MM.1S (cell line): ENCODE measurements around the gene ATP2A2.

Experiments
- DNase-seq: peaks from one replicate; pipeline ENCODE4 v3.0.0-alpha.2; 2015
- H2AFZ ChIP-seq: fragments of 300-600 bp; sonication (generic); 2 replicates; pipeline ENCODE4 v1.6.0; 2016; ENCODE audit warnings: antibody characterized with exemption, low read length
- H3F3A ChIP-seq: fragments of 300-600 bp; sonication (generic); 2 replicates; pipeline ENCODE4 v1.6.1; 2016; ENCODE audit warnings: mild to moderate bottlenecking, antibody characterized with exemption, low read length, moderate library complexity, mixed read lengths; ENCODE audit not compliant: insufficient read depth
- H3K27ac ChIP-seq: fragments of 300-600 bp; sonication (generic); 2 replicates; pipeline ENCODE4 v1.5.1; 2016; ENCODE audit warnings: mild to moderate bottlenecking, low read length
- H3K27me3 ChIP-seq: fragments of 300-600 bp; sonication (generic); replicated peaks from 2 replicates; pipeline ENCODE4 v1.6.0; 2016; ENCODE audit warnings: low read length; ENCODE audit not compliant: insufficient read depth
- H3K36me3 ChIP-seq: fragments of 300-600 bp; sonication (generic); replicated peaks from 2 replicates; pipeline ENCODE4 v1.6.1; 2016; ENCODE audit warnings: mild to moderate bottlenecking, low read length, mixed read lengths; ENCODE audit not compliant: insufficient read depth
- H3K4me1 ChIP-seq: fragments of 300-600 bp; sonication (generic); 2 replicates; pipeline ENCODE4 v1.6.1; 2016; ENCODE audit warnings: low read length, mixed read lengths
- H3K4me2 ChIP-seq: fragments of 300-600 bp; sonication (generic); 2 replicates; pipeline ENCODE4 v1.6.0; 2016; ENCODE audit warnings: low read depth, low read length
- H3K4me3 ChIP-seq: fragments of 300-600 bp; sonication (generic); 2 replicates; pipeline ENCODE4 v1.5.1; 2016; ENCODE audit warnings: low read length, mixed read lengths
- H3K79me2 ChIP-seq: fragments of 300-600 bp; sonication (generic); 2 replicates; pipeline ENCODE4 v1.6.1; 2016; ENCODE audit warnings: mixed run types, low read length, mixed read lengths
- H3K9ac ChIP-seq: fragments of 300-600 bp; sonication (generic); 2 replicates; pipeline ENCODE4 v1.6.1; 2016; ENCODE audit warnings: low read length, mixed read lengths
- H3K9me2 ChIP-seq: fragments of 300-600 bp; sonication (generic); replicated peaks from 2 replicates; pipeline ENCODE4 v1.6.1; 2016; ENCODE audit warnings: mild to moderate bottlenecking, low read length, mixed read lengths; ENCODE audit not compliant: insufficient read depth
- H3K9me3 ChIP-seq: fragments of 300-600 bp; sonication (generic); replicated peaks from 2 replicates; pipeline ENCODE4 v1.6.1; 2016; ENCODE audit warnings: mild to moderate bottlenecking, low read length, mixed read lengths; ENCODE audit not compliant: insufficient read depth
- H4K20me1 ChIP-seq: fragments of 300-600 bp; sonication (generic); 2 replicates; pipeline ENCODE4 v1.6.1; 2016; ENCODE audit warnings: mild to moderate bottlenecking, low read length, moderate library complexity, mixed read lengths; ENCODE audit not compliant: insufficient read depth
- CTCF ChIP-seq: fragments of 300-600 bp; sonication (generic); IDR thresholded peaks from 2 replicates; pipeline ENCODE4 v1.5.1; 2016; ENCODE audit warnings: antibody characterized with exemption, low read length, mixed read lengths
- EZH2 ChIP-seq: fragments of 300-600 bp; sonication (generic); optimal IDR thresholded peaks from 2 replicates; pipeline ENCODE3; 2017; ENCODE audit warnings: low read depth, mild to moderate bottlenecking, antibody characterized with exemption, low read length, mixed read lengths
- EZH2phosphoT487 ChIP-seq: fragments of 300-600 bp; sonication (generic); IDR thresholded peaks from 2 replicates; pipeline ENCODE4 v1.6.1; 2018; ENCODE audit warnings: antibody characterized with exemption, low read length

The ATP2A2 gene

GRCh38 chr12:110349514-110350151 is 68.6 kb downstream of the ATP2A2 start:
- Histone ChIP-seq H3K79me2 (no peaks in the 10 kb centered on the region), H3K9ac (no peak overlapping the region), H3K27me3 (no peaks in the 10 kb centered on the region), H3K4me1 (no peaks in the 10 kb centered on the region), H3K9me2 (no peaks in the 10 kb centered on the region), H3K4me2 (no peak overlapping the region), H3K27ac (no peak overlapping the region), H3K36me3 (no peaks in the 10 kb centered on the region), H2AFZ (no peak overlapping the region), H3K9me3 (no peaks in the 10 kb centered on the region), H3K4me3 (no peak overlapping the region), H4K20me1 (no peaks in the 10 kb centered on the region), H3F3A (no peaks in the 10 kb centered on the region)
- TF ChIP-seq EZH2 (no peak), EZH2phosphoT487 (no peak), CTCF (no peak)
- no peak for DNase-seq

- no peaks in the 10 kb centered on the region for H3F3A ChIP-seq
- H3K27ac ChIP-seq: no peak overlapping the region
- H3K4me3 ChIP-seq: no peak overlapping the region
- no peaks in the 10 kb centered on the region for H3K27me3 ChIP-seq
- no peak overlapping the region for H3K4me2 ChIP-seq
- H3K9ac ChIP-seq: no peak overlapping the region
- no peak overlapping the region for H2AFZ ChIP-seq
- no peak for DNase-seq
- TF ChIP-seq EZH2 (no peak), CTCF (no peak), EZH2phosphoT487 (no peak)
- H3K9me3 ChIP-seq: no peaks in the 10 kb centered on the region
- no peaks in the 10 kb centered on the region for H3K9me2 ChIP-seq
- H3K79me2 ChIP-seq: no peaks in the 10 kb centered on the region
- no peaks in the 10 kb centered on the region for H3K36me3 ChIP-seq
- H3K4me1 ChIP-seq: no peaks in the 10 kb centered on the region
- no peaks in the 10 kb centered on the region for H4K20me1 ChIP-seq
Measured at GRCh38 chr12:110351119-110351518, 70.1 kb downstream of the ATP2A2 start.

- H3K4me3 ChIP-seq: no peak overlapping the region
- no peak overlapping the region for H3K4me2 ChIP-seq
- no peaks in the 10 kb centered on the region for H3K9me3 ChIP-seq
- TF ChIP-seq EZH2phosphoT487 (no peak), CTCF (no peak), EZH2 (no peak)
- H4K20me1 ChIP-seq: no peaks in the 10 kb centered on the region
- no peaks in the 10 kb centered on the region for H3K36me3 ChIP-seq
- H3F3A ChIP-seq: no peaks in the 10 kb centered on the region
- no peaks in the 10 kb centered on the region for H3K79me2 ChIP-seq
- no peak for DNase-seq
- H3K9ac ChIP-seq: no peak overlapping the region
- no peaks in the 10 kb centered on the region for H3K4me1 ChIP-seq
- H3K27me3 ChIP-seq: no peaks in the 10 kb centered on the region
- no peak overlapping the region for H2AFZ ChIP-seq
- H3K9me2 ChIP-seq: no peaks in the 10 kb centered on the region
- H3K27ac ChIP-seq: no peak overlapping the region
Measured at GRCh38 chr12:110352401-110352800, 71.4 kb downstream of the ATP2A2 start.
